ENCODE results near the gene PRKAG2. TPM values are rescaled to one million over a fixed set of nuclear protein-coding genes. Genes with fewer than 3 reads are reported as not detected.

PRKAG2 gene
- total and polyA plus RNA-seq, 4 donors, result 17.5 to 33.3 (median 23.9) TPM

GRCh38 chr7:151836191-151836926 lies 40.6 kb downstream of the PRKAG2 start:
- no peak for TF ChIP-seq CTCF (IDR thresholded peaks at IDR 0.05; ENCODE audit: control extremely low read depth, extremely low read depth)
- Histone ChIP-seq H3K9me3 (ENCODE audit: control insufficient read depth in 4 of 4, insufficient read depth in 3 of 4, low read length in 3 of 4) (no peaks in the 10 kb centered on the region), H3K9ac (ENCODE audit: insufficient read depth in 1 of 2, low read length in 2 of 2) (no peak overlapping the region), H3K4me1 (ENCODE audit: control insufficient read depth in 5 of 5, insufficient read depth in 5 of 5, low read length in 5 of 5) (peaks cover 0 to 15% (median 0%) of the 10 kb centered on the region in 5 donors), H3K36me3 (ENCODE audit: control insufficient read depth in 4 of 4, insufficient read depth in 4 of 4, low read length in 4 of 4) (no peaks in the 10 kb centered on the region), H3K4me3 (no peak overlapping the region), H3K27ac (ENCODE audit: low read depth in 1 of 2, low read length in 1 of 2) (no peak overlapping the region), H3K27me3 (ENCODE audit: control insufficient read depth in 3 of 3, insufficient read depth in 3 of 3, low read length in 2 of 3) (no peaks in the 10 kb centered on the region)
- WGBS, 2 donors, result 90 to 93% methylated on average over 16 of the region's 16 CpGs
- ATAC-seq (ENCODE audit: insufficient read depth, low FRiP score), result no peak
- DNase-seq, result no peak

DNA sequence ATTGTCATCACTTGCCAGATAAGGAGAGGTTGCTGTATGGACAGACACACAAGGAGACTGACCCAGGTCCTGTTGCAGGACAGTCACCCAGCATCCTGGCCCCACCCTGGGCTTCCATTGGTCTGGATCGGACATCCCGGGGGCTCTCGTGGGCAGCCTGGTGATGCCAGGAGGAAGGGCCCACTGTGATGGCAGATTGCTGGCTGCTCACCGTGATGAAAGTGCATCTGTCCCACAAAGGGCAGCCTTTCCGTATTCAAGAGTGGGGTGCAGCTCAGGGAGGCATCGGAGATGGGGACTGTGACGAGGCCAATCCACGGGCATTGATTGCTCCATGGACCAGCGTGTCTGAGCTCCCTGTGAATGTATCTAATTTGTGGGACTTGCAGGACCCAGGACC lies 41.3 kb downstream of the PRKAG2 start:
- no peak overlapping the region for H3K9ac ChIP-seq (ENCODE audit: insufficient read depth in 1 of 2, low read length in 2 of 2)
- no peaks in the 10 kb centered on the region for H3K36me3 ChIP-seq (ENCODE audit: control insufficient read depth in 4 of 4, insufficient read depth in 4 of 4, low read length in 4 of 4)
- no peak for DNase-seq
- no peaks in the 10 kb centered on the region for H3K9me3 ChIP-seq (ENCODE audit: control insufficient read depth in 4 of 4, insufficient read depth in 3 of 4, low read length in 3 of 4)
- TF ChIP-seq CTCF (IDR thresholded peaks at IDR 0.05; ENCODE audit: control extremely low read depth, extremely low read depth), result no peak
- no peaks in the 10 kb centered on the region for H3K27me3 ChIP-seq (ENCODE audit: control insufficient read depth in 3 of 3, insufficient read depth in 3 of 3, low read length in 2 of 3)
- H3K4me3 ChIP-seq, result no peak overlapping the region
- ATAC-seq (ENCODE audit: insufficient read depth, low FRiP score), result no peak
- no peak overlapping the region for H3K27ac ChIP-seq (ENCODE audit: low read depth in 1 of 2, low read length in 1 of 2)
- WGBS, 2 donors, result 92 to 99% methylated on average over 9 of the region's 9 CpGs
- peaks cover 0 to 15% (median 0%) of the 10 kb centered on the region in 5 donors for H3K4me1 ChIP-seq (ENCODE audit: control insufficient read depth in 5 of 5, insufficient read depth in 5 of 5, low read length in 5 of 5)

GRCh38 chr7:151834271-151835035 lies 42.5 kb downstream of the PRKAG2 start:
- ATAC-seq (ENCODE audit: insufficient read depth, low FRiP score), result no peak
- Histone ChIP-seq H3K4me3 (no peak overlapping the region), H3K27me3 (ENCODE audit: control insufficient read depth in 3 of 3, insufficient read depth in 3 of 3, low read length in 2 of 3) (no peaks in the 10 kb centered on the region), H3K36me3 (ENCODE audit: control insufficient read depth in 4 of 4, insufficient read depth in 4 of 4, low read length in 4 of 4) (no peaks in the 10 kb centered on the region), H3K4me1 (ENCODE audit: control insufficient read depth in 5 of 5, insufficient read depth in 5 of 5, low read length in 5 of 5) (peaks cover 0 to 15% (median 0%) of the 10 kb centered on the region in 5 donors), H3K27ac (ENCODE audit: low read depth in 1 of 2, low read length in 1 of 2) (no peak overlapping the region), H3K9ac (ENCODE audit: insufficient read depth in 1 of 2, low read length in 2 of 2) (no peak overlapping the region), H3K9me3 (ENCODE audit: control insufficient read depth in 4 of 4, insufficient read depth in 3 of 4, low read length in 3 of 4) (no peaks in the 10 kb centered on the region)
- 87 to 91% methylated on average over 23 of the region's 23 CpGs for WGBS, 2 donors
- TF ChIP-seq CTCF (IDR thresholded peaks at IDR 0.05; ENCODE audit: control extremely low read depth, extremely low read depth), result no peak
- DNase-seq, result no peak
